ENCODE results near the gene TBC1D22A.

Gene TBC1D22A

DNA sequence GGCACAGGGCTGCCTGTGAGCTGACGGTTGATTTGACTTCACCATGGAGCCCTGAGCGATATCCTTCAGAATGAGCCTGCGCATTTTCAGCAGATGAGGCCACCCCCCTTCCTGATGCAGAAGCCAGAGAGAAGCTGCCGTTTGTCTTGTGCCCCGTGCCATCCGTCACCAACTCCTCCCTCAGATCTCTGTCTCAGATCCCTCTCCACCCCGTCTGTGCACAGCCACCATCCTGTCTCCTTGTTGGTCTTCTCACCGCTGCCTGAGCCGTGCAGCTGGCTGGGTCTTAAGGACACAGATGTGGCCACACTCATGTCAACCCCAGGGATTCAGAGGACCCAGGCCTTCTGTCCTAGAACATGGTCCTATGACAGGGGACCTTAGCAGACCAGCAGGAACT lies 293.9 kb downstream of the TBC1D22A start:
- no peak for DNase-seq (ENCODE audit: low read depth in 1 of 2, low spot score in 1 of 2)
- in situ Hi-C loops (cut with HindIII; ENCODE audit: low pct_unique_long_range_greater_than_20kb, low sequenced_read_pairs) = no loop called here
- no peak for TF ChIP-seq JUND (IDR thresholded peaks at IDR 0.05; ENCODE audit: low read depth)

DNA sequence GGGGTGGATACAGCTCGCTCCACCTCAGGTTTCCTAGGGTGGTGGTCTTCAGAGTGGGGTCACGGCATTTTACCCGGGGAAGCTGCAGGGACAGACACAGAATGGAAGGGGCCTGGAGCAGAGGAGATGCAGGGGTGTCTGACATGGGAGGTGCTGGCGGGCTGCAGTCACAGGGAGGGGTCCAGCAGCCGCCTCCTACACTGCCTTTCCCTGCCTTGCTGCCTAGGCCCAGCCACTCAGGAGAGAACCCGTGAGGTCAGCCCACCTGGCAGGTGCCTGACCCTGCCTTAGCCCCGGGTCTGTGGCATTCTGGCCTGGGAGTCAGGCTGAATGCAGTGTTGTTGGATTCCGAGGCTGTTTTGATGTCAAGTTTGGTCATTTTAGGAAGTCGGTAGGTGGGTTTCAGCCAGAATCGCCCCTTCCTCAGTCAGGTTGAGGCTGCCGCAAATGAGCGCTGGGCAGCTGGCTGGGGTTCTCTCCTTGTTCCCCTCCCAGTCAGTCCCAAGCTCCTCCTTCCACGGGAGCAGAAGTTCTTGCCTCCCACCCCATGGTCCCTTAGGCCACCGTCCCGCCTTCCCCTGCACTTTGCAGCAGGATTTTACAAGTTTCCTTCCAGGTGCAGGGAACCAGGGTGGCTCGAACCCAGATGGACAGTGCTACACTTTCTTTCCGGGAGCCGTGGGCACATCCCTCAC lies 294.5 kb downstream of the TBC1D22A start:
- TF ChIP-seq JUND (IDR thresholded peaks at IDR 0.05; ENCODE audit: low read depth) = no peak
- no peak for DNase-seq (ENCODE audit: low read depth in 1 of 2, low spot score in 1 of 2)
- in situ Hi-C loops (cut with HindIII; ENCODE audit: low pct_unique_long_range_greater_than_20kb, low sequenced_read_pairs) = no loop called here

DNA sequence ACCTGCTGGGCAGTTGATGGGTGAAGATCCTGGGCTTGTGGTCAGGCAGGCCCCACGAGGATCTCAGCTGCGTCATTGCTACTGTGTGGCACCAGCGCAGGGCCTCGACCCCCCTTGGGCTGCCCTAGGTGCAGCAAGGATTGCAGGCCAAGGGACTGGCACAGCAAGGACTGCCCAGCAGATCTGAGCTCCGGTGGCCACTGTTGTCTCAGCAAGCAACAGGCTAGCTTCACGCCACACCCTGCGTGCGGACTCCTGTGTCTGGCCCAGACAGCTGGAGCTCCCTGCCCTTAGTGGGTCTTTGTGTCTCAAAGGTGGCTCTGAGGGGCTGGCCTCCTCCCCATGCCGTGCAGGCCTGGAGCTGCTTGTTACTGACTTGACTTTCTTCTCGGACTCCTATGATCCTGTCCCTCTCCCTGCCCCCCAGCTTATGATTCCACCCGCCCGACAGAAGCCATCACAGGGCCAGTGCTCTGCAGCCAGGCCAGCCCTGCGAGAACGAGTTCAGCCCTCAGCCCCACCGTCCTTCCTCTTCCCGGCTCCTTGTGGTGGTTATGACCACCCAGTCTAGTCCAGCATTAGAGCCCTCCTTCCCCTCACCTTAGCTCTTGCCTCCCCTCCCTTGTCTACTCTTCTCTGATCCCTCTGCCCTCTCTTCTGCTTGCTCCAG lies 295.6 kb downstream of the TBC1D22A start:
- DNase-seq (ENCODE audit: low read depth in 1 of 2, low spot score in 1 of 2) = no peak
- TF ChIP-seq JUND (IDR thresholded peaks at IDR 0.05; ENCODE audit: low read depth) = no peak
- in situ Hi-C loops (cut with HindIII; ENCODE audit: low pct_unique_long_range_greater_than_20kb, low sequenced_read_pairs) = no loop called here

DNA sequence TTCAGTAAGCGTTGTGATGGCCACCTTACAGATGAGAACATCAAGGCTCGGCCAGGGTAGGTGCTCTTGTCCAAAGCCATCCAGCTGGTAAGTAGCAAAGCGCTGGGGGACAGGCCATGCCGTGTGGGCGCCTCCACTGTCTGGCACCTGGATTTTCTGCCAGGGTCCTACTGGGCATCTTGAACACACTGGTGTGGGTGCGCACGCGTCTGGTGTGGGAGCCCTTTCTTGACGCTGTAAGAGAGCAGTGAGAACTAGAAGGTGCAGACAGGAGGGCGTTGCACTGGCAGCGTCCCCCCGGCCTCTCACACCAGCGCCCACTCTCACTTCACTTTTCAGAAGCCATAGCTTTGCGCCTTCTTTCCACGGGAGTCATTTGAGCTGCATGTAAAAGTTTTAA lies 296.6 kb downstream of the TBC1D22A start:
- TF ChIP-seq JUND (IDR thresholded peaks at IDR 0.05; ENCODE audit: low read depth) = no peak
- no peak for DNase-seq (ENCODE audit: low read depth in 1 of 2, low spot score in 1 of 2)
- in situ Hi-C loops (cut with HindIII; ENCODE audit: low pct_unique_long_range_greater_than_20kb, low sequenced_read_pairs) = no loop called here

DNA sequence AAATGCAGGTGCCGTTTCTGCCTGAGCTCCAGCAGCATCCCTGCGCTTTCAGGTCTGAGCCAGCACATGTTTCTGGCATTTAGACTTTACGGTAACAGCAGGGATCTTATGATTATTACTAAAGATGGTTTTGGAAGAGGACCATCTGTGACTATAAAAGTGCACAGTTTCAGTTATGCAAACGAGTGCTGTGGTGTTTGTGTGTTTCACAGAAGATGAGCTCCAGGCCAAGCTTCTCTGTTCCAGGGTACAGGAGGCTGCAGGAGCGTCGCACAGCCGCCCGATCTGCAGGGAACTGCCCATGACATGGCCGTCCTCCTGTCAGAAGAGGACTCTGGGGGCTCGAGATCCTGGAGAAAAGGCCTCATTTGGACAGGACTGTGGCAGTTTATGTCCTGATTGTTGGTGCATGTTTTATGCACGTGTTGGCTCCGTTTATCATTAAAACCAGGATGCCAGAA lies 297.3 kb downstream of the TBC1D22A start:
- TF ChIP-seq JUND (IDR thresholded peaks at IDR 0.05; ENCODE audit: low read depth) = no peak
- DNase-seq (ENCODE audit: low read depth in 1 of 2, low spot score in 1 of 2) = no peak
- in situ Hi-C loops (cut with HindIII; ENCODE audit: low pct_unique_long_range_greater_than_20kb, low sequenced_read_pairs) = no loop called here

DNA sequence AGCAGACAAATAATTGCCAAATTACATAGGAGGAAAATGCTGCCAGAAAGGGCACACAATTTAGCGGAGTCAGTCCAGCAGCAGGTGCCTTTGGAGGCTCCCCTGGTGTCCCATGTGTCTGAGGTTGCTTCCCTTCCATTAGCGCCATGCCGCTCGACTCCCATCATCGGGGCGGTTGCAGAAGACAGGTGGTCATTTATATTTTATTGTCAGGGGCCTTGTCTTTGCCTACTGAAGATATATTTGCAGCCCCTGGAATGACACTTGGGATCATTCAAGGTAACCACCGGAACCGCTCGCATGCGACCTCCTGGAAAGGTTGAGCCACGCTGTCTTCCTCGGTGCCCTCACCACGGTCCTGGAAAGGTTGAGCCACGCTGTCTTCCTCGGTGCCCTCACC lies 298.3 kb downstream of the TBC1D22A start:
- in situ Hi-C loops (cut with HindIII; ENCODE audit: low pct_unique_long_range_greater_than_20kb, low sequenced_read_pairs) = no loop called here
- TF ChIP-seq JUND (IDR thresholded peaks at IDR 0.05; ENCODE audit: low read depth) = no peak
- no peak for DNase-seq (ENCODE audit: low read depth in 1 of 2, low spot score in 1 of 2)

DNA sequence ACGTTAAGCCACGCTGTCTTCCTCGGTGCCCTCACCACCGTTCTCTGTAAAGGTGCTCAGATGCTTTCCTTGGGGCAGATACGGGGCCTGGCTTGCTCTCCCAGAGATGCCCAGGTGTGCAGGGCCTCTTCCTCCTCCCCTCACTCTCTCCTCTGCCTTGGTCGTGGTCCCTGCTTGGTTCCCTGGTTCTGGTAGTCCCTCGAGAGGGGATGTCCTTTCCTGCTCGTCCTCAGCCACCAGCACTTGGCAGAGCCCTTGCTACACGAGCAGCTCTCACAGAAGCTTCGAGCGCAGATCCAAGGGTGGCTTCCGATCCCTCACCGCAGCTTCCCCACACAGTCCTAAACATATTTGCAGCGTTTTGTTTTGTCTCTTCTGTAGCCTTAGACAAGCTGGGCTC lies 298.8 kb downstream of the TBC1D22A start:
- no peak for DNase-seq (ENCODE audit: low read depth in 1 of 2, low spot score in 1 of 2)
- in situ Hi-C loops (cut with HindIII; ENCODE audit: low pct_unique_long_range_greater_than_20kb, low sequenced_read_pairs) = no loop called here
- TF ChIP-seq JUND (IDR thresholded peaks at IDR 0.05; ENCODE audit: low read depth) = no peak

DNA sequence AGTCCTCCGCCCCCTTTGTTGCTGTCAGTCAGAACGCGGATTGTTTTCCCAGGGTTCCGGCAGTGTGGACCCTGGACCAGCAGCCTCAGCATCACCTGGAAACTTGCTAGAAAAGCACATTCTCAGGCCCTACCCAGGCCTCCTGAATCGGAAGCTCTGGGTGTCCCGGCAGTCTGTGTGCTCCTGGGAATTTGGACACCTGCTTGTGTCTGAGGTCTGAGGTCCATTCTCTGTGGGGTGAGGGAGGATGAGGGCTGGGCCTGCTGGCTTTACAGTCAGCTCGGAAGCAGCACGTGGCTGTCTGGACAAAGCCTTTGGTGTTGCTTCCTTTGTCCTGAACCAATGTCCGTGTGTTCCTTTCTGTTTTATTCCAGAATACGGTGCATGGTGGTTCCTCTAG lies 299.7 kb downstream of the TBC1D22A start:
- TF ChIP-seq JUND (IDR thresholded peaks at IDR 0.05; ENCODE audit: low read depth) = no peak
- no peak for DNase-seq (ENCODE audit: low read depth in 1 of 2, low spot score in 1 of 2)
- in situ Hi-C loops (cut with HindIII; ENCODE audit: low pct_unique_long_range_greater_than_20kb, low sequenced_read_pairs) = no loop called here

DNA sequence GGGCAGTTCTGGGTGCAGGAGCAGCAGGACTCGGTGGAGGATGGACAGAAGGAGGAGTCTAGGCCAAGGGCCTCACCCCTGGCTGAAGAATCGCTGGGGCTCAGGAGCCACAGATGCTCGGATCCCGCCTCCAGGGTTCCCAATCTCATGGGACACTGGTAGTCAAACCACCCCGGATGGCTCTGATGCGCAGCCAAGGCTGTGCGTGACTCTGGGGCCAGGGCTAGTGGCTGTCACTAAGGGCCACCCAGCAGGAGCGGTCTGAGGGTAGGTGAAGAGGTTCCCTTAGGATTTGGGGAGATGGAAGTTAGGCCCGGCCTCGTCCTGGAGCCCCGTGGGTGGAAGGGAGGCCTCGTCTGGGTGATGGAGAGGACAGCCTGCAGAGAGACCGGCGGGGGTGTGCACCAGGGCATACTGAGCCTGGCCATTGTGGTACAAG lies 300.6 kb downstream of the TBC1D22A start:
- in situ Hi-C loops (cut with HindIII; ENCODE audit: low pct_unique_long_range_greater_than_20kb, low sequenced_read_pairs) = no loop called here
- TF ChIP-seq JUND (IDR thresholded peaks at IDR 0.05; ENCODE audit: low read depth) = no peak

DNA sequence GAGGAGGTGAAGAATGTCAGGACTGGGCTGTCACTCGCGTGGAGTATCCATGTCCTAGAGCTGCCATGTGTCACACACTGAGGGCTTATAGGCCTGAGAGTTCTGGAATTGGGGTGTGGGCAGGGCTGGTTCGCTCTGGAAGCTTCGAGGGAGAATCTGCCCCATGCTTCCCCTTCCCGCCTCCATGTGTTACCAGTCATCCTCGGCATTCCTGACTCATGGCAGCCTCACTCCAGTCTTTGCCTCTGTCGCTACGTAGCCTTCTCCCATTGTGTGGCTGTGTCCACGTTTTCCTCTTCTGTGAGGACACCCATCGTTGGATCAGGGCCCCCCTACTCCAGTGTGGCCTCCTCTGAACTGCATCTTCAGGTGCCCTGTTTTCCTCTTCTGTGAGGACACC lies 301.2 kb downstream of the TBC1D22A start:
- no peak for DNase-seq (ENCODE audit: low read depth in 1 of 2, low spot score in 1 of 2)
- in situ Hi-C loops (cut with HindIII; ENCODE audit: low pct_unique_long_range_greater_than_20kb, low sequenced_read_pairs) = no loop called here
- TF ChIP-seq JUND (IDR thresholded peaks at IDR 0.05; ENCODE audit: low read depth) = no peak

More for the DNA sequence above, 300.6 kb downstream of the TBC1D22A start:
- DNase-seq (ENCODE audit: low read depth in 1 of 2, low spot score in 1 of 2) = no peak

DNA sequence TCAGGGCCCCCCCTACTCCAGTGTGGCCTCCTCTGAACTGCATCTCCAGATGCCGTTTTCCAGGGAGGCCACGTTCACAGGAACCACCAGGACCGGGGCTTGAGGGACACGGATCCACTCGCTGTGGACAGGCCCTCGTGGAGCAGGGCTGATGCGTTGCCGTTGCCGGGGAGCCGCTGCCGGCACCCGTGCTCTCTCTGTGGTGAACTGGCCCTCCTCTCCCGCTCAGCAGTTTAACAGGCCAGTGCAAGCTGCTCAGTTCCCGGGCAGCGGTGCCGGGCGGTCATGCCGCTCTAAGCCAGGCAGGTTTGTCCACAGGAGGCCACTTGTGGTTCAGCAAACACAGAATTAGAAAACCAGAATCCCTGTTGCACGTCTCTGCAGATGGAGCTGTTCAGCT lies 301.6 kb downstream of the TBC1D22A start:
- in situ Hi-C loops (cut with HindIII; ENCODE audit: low pct_unique_long_range_greater_than_20kb, low sequenced_read_pairs) = no loop called here
- TF ChIP-seq JUND (IDR thresholded peaks at IDR 0.05; ENCODE audit: low read depth) = no peak
- DNase-seq (ENCODE audit: low read depth in 1 of 2, low spot score in 1 of 2) = no peak

DNA sequence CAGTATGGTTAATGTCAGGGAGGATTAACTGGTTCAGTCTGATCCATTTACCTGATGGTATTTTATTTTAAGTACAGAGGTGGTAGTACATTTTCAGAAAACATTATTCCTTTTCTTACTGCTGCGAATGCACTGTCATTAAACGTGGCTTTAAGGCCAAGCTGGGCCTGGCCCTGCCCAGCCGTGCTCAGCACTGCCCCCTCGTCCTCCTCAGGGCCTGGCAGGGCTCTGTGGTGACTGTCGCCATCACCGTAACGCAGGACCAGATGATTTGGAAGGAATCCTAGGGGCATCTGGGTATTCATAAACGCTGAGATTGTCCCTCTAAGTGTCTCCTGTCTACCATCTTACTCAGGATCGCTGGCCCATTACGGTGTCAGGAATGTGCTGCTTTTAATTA lies 302.0 kb downstream of the TBC1D22A start:
- in situ Hi-C loops (cut with HindIII; ENCODE audit: low pct_unique_long_range_greater_than_20kb, low sequenced_read_pairs) = no loop called here
- TF ChIP-seq JUND (IDR thresholded peaks at IDR 0.05; ENCODE audit: low read depth) = no peak
- no peak for DNase-seq (ENCODE audit: low read depth in 1 of 2, low spot score in 1 of 2)

DNA sequence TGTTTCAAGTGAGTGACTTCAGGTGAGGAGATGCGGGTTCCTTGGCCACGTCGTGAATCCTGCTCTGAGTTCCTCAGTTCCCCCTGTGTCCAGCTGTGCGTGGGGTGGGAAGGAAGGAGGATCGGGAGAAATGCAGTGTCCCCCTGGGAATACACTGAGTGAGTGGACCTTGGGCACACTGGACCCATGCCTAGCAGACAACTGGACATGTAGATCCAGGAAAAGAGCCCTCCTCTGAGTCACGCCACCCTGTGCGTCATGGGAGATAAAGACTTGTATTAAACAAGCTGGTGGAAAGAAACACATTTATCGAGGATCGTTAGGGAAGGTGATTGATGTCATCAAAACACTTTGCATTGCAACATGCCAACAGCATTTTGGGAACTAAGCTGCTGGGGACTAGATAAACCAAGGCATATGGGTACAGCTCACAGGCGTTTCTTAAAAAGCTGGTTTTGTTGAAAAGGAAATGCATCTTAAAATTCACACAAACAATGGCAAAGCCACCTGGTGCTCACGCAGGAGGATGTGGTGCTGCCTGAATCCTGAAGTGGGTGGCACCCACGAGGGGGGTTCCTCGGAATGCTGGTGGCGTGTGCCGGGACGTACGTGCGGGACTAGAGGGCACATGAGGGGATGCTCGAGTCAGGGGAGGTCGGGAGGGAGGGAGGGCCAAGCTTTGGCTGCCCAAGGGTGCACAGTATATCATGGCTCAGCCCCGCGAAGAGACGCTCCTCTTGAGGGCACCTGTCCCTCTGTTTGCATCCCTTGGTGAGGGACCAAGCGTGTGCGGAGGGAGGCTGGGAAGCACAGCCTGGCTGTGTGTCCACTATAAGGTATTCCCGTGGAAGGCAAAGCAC lies 303.5 kb downstream of the TBC1D22A start:
- no peak for TF ChIP-seq JUND (IDR thresholded peaks at IDR 0.05; ENCODE audit: low read depth)
- no peak for DNase-seq (ENCODE audit: low read depth in 1 of 2, low spot score in 1 of 2)
- in situ Hi-C loops (cut with HindIII; ENCODE audit: low pct_unique_long_range_greater_than_20kb, low sequenced_read_pairs) = no loop called here

Measured in T47D (cell line).